ENCODE results near the gene LIX1L.

The LIX1L gene

GRCh38 chr1:145912128-145912641 is 45.6 kb downstream of the LIX1L start:
- TF ChIP-seq CTCF (IDR thresholded peaks at IDR 0.05; ENCODE audit: control insufficient read depth, insufficient read depth, low read depth, low read length, missing control alignments) = no peak
- DNase-seq (ENCODE audit: low read depth) = no peak
- no peak overlapping the region for H3K4me3 ChIP-seq (ENCODE audit: control insufficient read depth, low read depth, low read length)

GRCh38 chr1:145908653-145909052 is 49.2 kb downstream of the LIX1L start:
- TF ChIP-seq CTCF (IDR thresholded peaks at IDR 0.05; ENCODE audit: control insufficient read depth, insufficient read depth, low read depth, low read length, missing control alignments) = no peak
- H3K4me3 ChIP-seq (ENCODE audit: control insufficient read depth, low read depth, low read length) = no peak overlapping the region
- DNase-seq (ENCODE audit: low read depth) = no peak

GRCh38 chr1:145906954-145907753 is 50.7 kb downstream of the LIX1L start:
- no peak overlapping the region for H3K4me3 ChIP-seq (ENCODE audit: control insufficient read depth, low read depth, low read length)
- no peak for DNase-seq (ENCODE audit: low read depth)
- no peak for TF ChIP-seq CTCF (IDR thresholded peaks at IDR 0.05; ENCODE audit: control insufficient read depth, insufficient read depth, low read depth, low read length, missing control alignments)

GRCh38 chr1:145901312-145902021 is 56.4 kb downstream of the LIX1L start:
- H3K4me3 ChIP-seq (ENCODE audit: control insufficient read depth, low read depth, low read length) = no peak overlapping the region
- no peak for DNase-seq (ENCODE audit: low read depth)
- no peak for TF ChIP-seq CTCF (IDR thresholded peaks at IDR 0.05; ENCODE audit: control insufficient read depth, insufficient read depth, low read depth, low read length, missing control alignments)

GRCh38 chr1:145898756-145899155 is 59.1 kb downstream of the LIX1L start:
- H3K4me3 ChIP-seq (ENCODE audit: control insufficient read depth, low read depth, low read length) = no peak overlapping the region
- no peak for DNase-seq (ENCODE audit: low read depth)
- no peak for TF ChIP-seq CTCF (IDR thresholded peaks at IDR 0.05; ENCODE audit: control insufficient read depth, insufficient read depth, low read depth, low read length, missing control alignments)

- no peak overlapping the region for H3K4me3 ChIP-seq (ENCODE audit: control insufficient read depth, low read depth, low read length)
- no peak for TF ChIP-seq CTCF (IDR thresholded peaks at IDR 0.05; ENCODE audit: control insufficient read depth, insufficient read depth, low read depth, low read length, missing control alignments)
- DNase-seq (ENCODE audit: low read depth) = no peak
Observed at GRCh38 chr1:145897969-145898368, 59.8 kb downstream of the LIX1L start.
